WTC11 (cell line): ENCODE results near the gene SERINC4. TPM values are rescaled to one million over a fixed set of nuclear protein-coding genes. Genes with fewer than 3 reads are reported as not detected.
A peak's percentile ranks its signal among the peaks of the same experiment; 100 is the strongest.

Experiments used
- ATAC-seq: fragments of 200-7000 bp; cut with Tn5 transposase; 2 replicates; pipeline ENCODE4 v1.10.0; 2021; ENCODE audit warnings: mild to moderate bottlenecking, moderate library complexity
- CTCF ChIA-PET: fragments of 300-600 bp; sonication (Branson Sonifier 250); formaldehyde crosslinking; loops from one replicate; lab custom pipeline; 2021; ENCODE audit warnings: antibody characterized with exemption; lab: Charles Lee
- POLR2A ChIA-PET: fragments of 350-600 bp; sonication (Branson Sonifier 250); formaldehyde crosslinking; loops from one replicate; lab custom pipeline; 2021; ENCODE audit warnings: antibody characterized with exemption; lab: Charles Lee
- DNase-seq: peaks from one replicate; pipeline ENCODE4 v3.0.0; 2021; ENCODE audit warnings: low spot score
- H3K27ac Mint-ChIP-seq: 2 replicates; pipeline ENCODE4 v1.8.0; 2021; ENCODE audit warnings: mixed read lengths
- H3K27me3 Mint-ChIP-seq: 2 replicates; pipeline ENCODE4 v1.8.0; 2021; ENCODE audit warnings: low read depth, mild to moderate bottlenecking, moderate library complexity, mixed read lengths
- H3K36me3 Mint-ChIP-seq: 2 replicates; pipeline ENCODE4 v1.8.0; 2021; ENCODE audit warnings: mixed read lengths
- H3K4me1 Mint-ChIP-seq: 2 replicates; pipeline ENCODE4 v1.8.0; 2022; ENCODE audit warnings: mixed read lengths
- H3K4me3 Mint-ChIP-seq: 2 replicates; pipeline ENCODE4 v1.8.0; 2021; ENCODE audit warnings: mild to moderate bottlenecking, moderate library complexity, mixed read lengths
- H3K9me3 Mint-ChIP-seq: 2 replicates; pipeline ENCODE4 v1.8.0; 2021; ENCODE audit warnings: mixed read lengths
- E2F1 ChIP-seq: sonication (generic); formaldehyde crosslinking; IDR thresholded peaks from 2 replicates; pipeline ENCODE4 v1.8.0; 2022; ENCODE audit warnings: mild to moderate bottlenecking, missing genetic modification reagents
- ELF4 ChIP-seq: sonication (generic); formaldehyde crosslinking; IDR thresholded peaks from 2 replicates; pipeline ENCODE4 v1.8.1; 2022; ENCODE audit warnings: low read depth, mild to moderate bottlenecking, moderate library complexity, missing genetic modification reagents
- FOXJ3 ChIP-seq: sonication (generic); formaldehyde crosslinking; IDR thresholded peaks from 2 replicates; pipeline ENCODE4 v1.9.0; 2021; ENCODE audit warnings: missing genetic modification reagents, mild to moderate bottlenecking, borderline replicate concordance
- FOXK1 ChIP-seq: sonication (generic); formaldehyde crosslinking; IDR thresholded peaks from 2 replicates; pipeline ENCODE4 v1.8.0; 2022; ENCODE audit warnings: mild to moderate bottlenecking, moderate library complexity, missing genetic modification reagents
- FOXP1 ChIP-seq: sonication (generic); formaldehyde crosslinking; IDR thresholded peaks from 2 replicates; pipeline ENCODE4 v1.8.0; 2022; ENCODE audit warnings: missing genetic modification reagents, mild to moderate bottlenecking, moderate library complexity, borderline replicate concordance
- FOXP4 ChIP-seq: sonication (generic); formaldehyde crosslinking; IDR thresholded peaks from 2 replicates; pipeline ENCODE4 v1.8.0; 2022; ENCODE audit warnings: mild to moderate bottlenecking, missing genetic modification reagents
- GRHL2 ChIP-seq: fragments of 250-450 bp; sonication (Bioruptor Pico); IDR thresholded peaks from 2 replicates; pipeline ENCODE4 v1.8.0; 2022; ENCODE audit warnings: mild to moderate bottlenecking, moderate library complexity; ENCODE audit not compliant: insufficient replicate concordance, severe bottlenecking
- GTF2I ChIP-seq: fragments of 250-450 bp; sonication (Bioruptor Pico); conservative IDR thresholded peaks from 2 replicates; pipeline ENCODE4 v1.4.0; 2021; ENCODE audit warnings: mild to moderate bottlenecking
- HMGXB4 ChIP-seq: sonication (generic); formaldehyde crosslinking; IDR thresholded peaks from 2 replicates; pipeline ENCODE4 v1.8.1; 2023; ENCODE audit warnings: mild to moderate bottlenecking, moderate library complexity, missing genetic modification reagents
- IRF2 ChIP-seq: sonication (generic); formaldehyde crosslinking; IDR thresholded peaks from 2 replicates; pipeline ENCODE4 v1.8.0; 2022; ENCODE audit warnings: low read depth, missing genetic modification reagents, borderline replicate concordance
- MXD4 ChIP-seq: fragments of 250-450 bp; sonication (Bioruptor Pico); IDR thresholded peaks from 2 replicates; pipeline ENCODE4 v1.8.0; 2021; ENCODE audit warnings: mild to moderate bottlenecking, moderate library complexity, borderline replicate concordance
- MYBL2 ChIP-seq: sonication (generic); formaldehyde crosslinking; IDR thresholded peaks from 2 replicates; pipeline ENCODE4 v1.8.1; 2023; ENCODE audit warnings: mild to moderate bottlenecking, moderate library complexity, missing genetic modification reagents
- NR1H2 ChIP-seq: sonication (generic); formaldehyde crosslinking; IDR thresholded peaks from 2 replicates; pipeline ENCODE4 v1.9.0; 2021; ENCODE audit warnings: mild to moderate bottlenecking, moderate library complexity, missing genetic modification reagents
- SMAD3 ChIP-seq: sonication (generic); formaldehyde crosslinking; IDR thresholded peaks from 2 replicates; pipeline ENCODE4 v1.8.0; 2022; ENCODE audit warnings: missing genetic modification reagents, mild to moderate bottlenecking, borderline replicate concordance
- SOX15 ChIP-seq: fragments of 250-450 bp; sonication (Bioruptor Pico); IDR thresholded peaks from 2 replicates; pipeline ENCODE4 v1.9.0; 2021; ENCODE audit warnings: mild to moderate bottlenecking
- TP53 ChIP-seq: sonication (generic); formaldehyde crosslinking; IDR thresholded peaks from 2 replicates; pipeline ENCODE4 v1.8.1; 2023; ENCODE audit warnings: mild to moderate bottlenecking, missing genetic modification reagents
- USF1 ChIP-seq: sonication (generic); formaldehyde crosslinking; IDR thresholded peaks from 2 replicates; pipeline ENCODE4 v1.8.0; 2022; ENCODE audit warnings: mild to moderate bottlenecking, missing genetic modification reagents
- USF2 ChIP-seq: sonication (generic); formaldehyde crosslinking; IDR thresholded peaks from 2 replicates; pipeline ENCODE4 v1.8.1; 2023; ENCODE audit warnings: mild to moderate bottlenecking, missing genetic modification reagents, moderate library complexity
- ZBTB21 ChIP-seq: sonication (generic); formaldehyde crosslinking; IDR thresholded peaks from 2 replicates; pipeline ENCODE4 v1.8.1; 2023; ENCODE audit warnings: mild to moderate bottlenecking, missing genetic modification reagents, borderline replicate concordance
- ZNF425 ChIP-seq: fragments of 250-450 bp; sonication (Bioruptor Pico); conservative IDR thresholded peaks from 2 replicates; pipeline ENCODE4 v1.9.0; 2021; ENCODE audit warnings: mild to moderate bottlenecking
- total RNA-seq: library from RNA; stranded (reverse); gene quantifications from 3 replicates; pipeline ENCODE4 v1.2.3, GENCODE V29; 2021

SERINC4 gene
- total RNA-seq, 1 experiment from 2014 or later = not detected

GRCh38 chr15:43794269-43795037 is 5.6 kb downstream of the SERINC4 start:
- Mint-ChIP-seq H3K27ac (peak overlapping the region; percentile 78), H3K4me3 (peak overlapping the region; percentile 97), H3K9me3 (no peaks in the 10 kb centered on the region), H3K4me1 (peaks cover 50% of the 10 kb centered on the region), H3K36me3 (peaks cover 51% of the 10 kb centered on the region), H3K27me3 (no peaks in the 10 kb centered on the region)
- no peak for ATAC-seq
- ChIA-PET POLR2A (interaction anchor here (0.7 to 1.5 kb wide), 3 partner anchors 18 to 30 kb away, joined by 3 to 6 read pairs (median 3); partner anchors contain the start of genes ELL3 and MFAP1), CTCF (interaction anchor here (11.1 kb wide), 1 partner anchor 18 kb away, joined by 75 read pairs; the partner anchor contains the start of gene ELL3)
- TF ChIP-seq FOXP1 (no peak), FOXK1 (CRISPR knock-in tag) (no peak), FOXP4 (CRISPR knock-in tag) (no peak), E2F1 (CRISPR knock-in tag) (no peak), ELF4 (CRISPR knock-in tag) (no peak), MYBL2 (CRISPR knock-in tag) (no peak), USF2 (CRISPR knock-in tag) (no peak), GRHL2 (CRISPR knock-in tag) (no peak), NR1H2 (no peak), GTF2I (CRISPR knock-in tag) (no peak), USF1 (no peak), HMGXB4 (CRISPR knock-in tag) (no peak), ZBTB21 (CRISPR knock-in tag) (no peak), SOX15 (no peak), FOXJ3 (CRISPR knock-in tag) (no peak), IRF2 (no peak), SMAD3 (CRISPR knock-in tag) (no peak), ZNF425 (CRISPR knock-in tag) (no peak), TP53 (CRISPR knock-in tag) (no peak), MXD4 (CRISPR knock-in tag) (no peak)
- no peak for DNase-seq
